Measurements from ENCODE around the gene CFL1. TPM values are rescaled to one million over a fixed set of nuclear protein-coding genes. Genes with fewer than 3 reads are reported as not detected.
A peak's percentile ranks its signal among the peaks of the same experiment; 100 is the strongest.

Gene CFL1
- total and polyA plus RNA-seq, 2 of the 4 experiments (the other 2 are of a cell fraction): 960 to 2,231 TPM

DNA sequence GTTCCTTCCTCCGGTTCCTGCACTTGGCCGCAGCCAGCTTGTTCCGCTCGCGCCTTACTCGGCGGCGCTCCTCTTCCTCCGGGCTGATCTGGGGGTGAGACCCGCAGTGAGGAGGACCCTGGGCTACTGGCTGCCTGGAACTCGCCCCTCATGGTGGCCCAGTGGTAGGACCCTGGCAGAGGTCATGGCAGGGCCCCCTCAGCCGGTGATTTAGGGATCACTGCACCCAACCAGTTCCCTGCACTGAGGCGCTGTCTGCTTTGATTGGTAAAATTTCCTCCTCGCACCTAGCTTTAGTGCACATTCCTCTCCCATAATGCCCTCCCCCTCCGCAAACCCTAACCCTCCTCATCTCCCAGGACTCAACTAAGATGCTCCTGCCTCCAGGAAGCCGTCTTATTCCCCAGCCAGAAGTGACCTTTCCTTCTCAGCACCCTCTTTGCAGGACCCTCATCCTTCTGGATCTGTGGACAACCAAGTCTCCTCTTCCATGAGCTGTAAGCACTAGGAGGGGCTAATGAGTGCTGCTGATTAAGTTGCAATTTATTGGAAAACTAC, 36.1 kb upstream of the CFL1 start (continued):
- peak; percentile 27; the same call in 1 of the 2 replicates for TF ChIP-seq MAZ (IDR thresholded peaks at IDR 0.05; ENCODE audit: borderline replicate concordance, low read depth, low read length)

DNA sequence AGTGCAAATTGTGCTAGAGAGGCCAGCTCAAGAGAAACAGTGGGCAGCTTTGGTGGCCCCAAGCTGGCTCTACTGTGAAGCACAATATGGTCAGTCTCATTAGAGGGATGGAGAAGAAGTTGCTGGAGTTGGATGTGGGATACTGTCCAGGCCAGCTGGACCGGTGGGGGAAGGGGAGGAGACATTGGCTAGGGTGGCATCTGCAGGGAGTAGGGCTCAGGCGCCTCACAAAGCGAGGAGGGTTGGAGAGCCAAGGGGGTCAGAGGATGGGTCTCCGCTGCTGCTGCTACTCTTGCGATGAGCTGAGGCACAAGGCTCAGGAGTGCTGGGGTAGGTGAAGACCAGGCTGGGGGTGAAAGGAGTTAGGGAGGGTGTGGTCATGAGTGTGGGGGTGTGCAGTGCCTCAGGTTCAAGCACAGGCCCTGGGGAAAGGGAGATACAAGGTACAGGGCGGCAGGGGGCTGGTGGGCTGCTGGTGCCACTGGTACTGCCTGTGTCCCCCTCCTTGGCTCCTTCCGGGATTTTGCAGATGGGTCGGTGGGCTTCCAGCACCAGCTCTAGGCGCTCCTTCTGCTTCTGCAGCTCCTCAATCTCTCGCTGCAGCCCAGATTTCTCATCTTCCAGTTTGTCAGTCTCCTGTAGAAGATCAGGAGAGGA, 34.8 kb upstream of the CFL1 start:
- POLR2A ChIA-PET (ENCODE audit: unreplicated experiment): interaction anchor here (1.6 kb wide), 1 partner anchor 9 kb away, joined by 6 read pairs; no protein-coding TSS in a partner anchor
- CTCF ChIA-PET: no interaction called here

More for the DNA sequence above, 34.8 kb upstream of the CFL1 start:
- no peak overlapping the region for H3K4me3 ChIP-seq (ENCODE audit: insufficient read depth, low read depth, low read length)
- H3K14ac ChIP-seq (replicated peaks; ENCODE audit: low read depth, low read length): 0 out of 2 replicates have a peak overlapping the region, but pooled peaks have one; percentile 11
- peak overlapping the region; percentile 84 for H3K4me2 ChIP-seq (ENCODE audit: low read depth, low read length)
- dilution Hi-C loops (cut with HindIII; ENCODE audit: low sequenced_read_pairs, unreplicated experiment) (no loop called here), intact Hi-C loops (cut with micrococcal nuclease) (no loop called here), in situ Hi-C loops (cut with MboI; ENCODE audit: low sequenced_read_pairs) (loop anchor here (5.0 kb wide), 1 partner anchor 70 kb away; the partner anchor contains the start of gene SART1)
- H3K23ac ChIP-seq (ENCODE audit: low read depth, low read length): peak overlapping the region; percentile 38; the same call in 1 of the 2 replicates
- peaks cover 40% of the 10 kb centered on the region for H3K4me1 ChIP-seq (ENCODE audit: control insufficient read depth, insufficient read depth, low read length)
- H4K20me1 ChIP-seq (ENCODE audit: insufficient read depth, low read length): peaks cover 77% of the 10 kb centered on the region
- DNase-seq (no peak), ATAC-seq (ENCODE audit: low read depth) (no peak)
- TF ChIP-seq POLR2A (IDR thresholded peaks at IDR 0.05; ENCODE audit: low read depth, low read length) (peak; percentile 3; the same call in 1 of the 2 replicates), RCOR1 (IDR thresholded peaks at IDR 0.05; ENCODE audit: insufficient replicate concordance, low read length) (no peak), RFX5 (IDR thresholded peaks at IDR 0.05; ENCODE audit: low read depth, low read length) (no peak)
- H3K36me3 ChIP-seq (ENCODE audit: control insufficient read depth, insufficient read depth, low read length): peaks cover 43% of the 10 kb centered on the region
- no peak overlapping the region for H2BK120ac ChIP-seq (ENCODE audit: low read depth, low read length)
- no peaks in the 10 kb centered on the region for H3K27me3 ChIP-seq (ENCODE audit: control insufficient read depth, insufficient read depth, low read length)
- H3K56ac ChIP-seq (ENCODE audit: extremely low read depth, insufficient read depth, low read length): no peak overlapping the region
- no peaks in the 10 kb centered on the region for H3K9me3 ChIP-seq (ENCODE audit: control insufficient read depth, insufficient read depth, low read length)
- WGBS, 2 experiments (ENCODE audit: extremely low coverage in 2 of 2, insufficient read length in 1 of 2): 40% methylated on average over 2 of the region's 10 CpGs; no CpG with 5 or more reads in 1 of the 2 experiments
- H3K4ac ChIP-seq (ENCODE audit: low read depth, low read length): 0 out of 2 replicates have a peak overlapping the region, but pooled peaks have one; percentile 2
- H4K8ac ChIP-seq (ENCODE audit: low read depth in 2 of 2, low read length in 2 of 2): no peak overlapping the region
- BruUV-seq (replicated peaks): TSS peak; percentile 12
- no peak overlapping the region for H2AK5ac ChIP-seq (ENCODE audit: low read depth, low read length)
- H2BK20ac ChIP-seq (ENCODE audit: low read depth, low read length): no peak overlapping the region
- no peak overlapping the region for H2AK9ac ChIP-seq (replicated peaks; ENCODE audit: low read depth, low read length, poor library complexity)
- peak overlapping the region; percentile 25 for H2BK5ac ChIP-seq (ENCODE audit: low read depth, low read length, poor library complexity, severe bottlenecking)
- H3K9ac ChIP-seq (ENCODE audit: low read depth, low read length): peak overlapping the region; percentile 88; the same call in 1 of the 2 replicates
- no peak overlapping the region for H4K91ac ChIP-seq (ENCODE audit: insufficient read depth, low read depth, low read length)
- H3K9me1 ChIP-seq (ENCODE audit: insufficient read depth, low read length): 0 out of 2 replicates have a peak, but pooled peaks cover 4% of the 10 kb centered on the region
- no peak overlapping the region for H2BK15ac ChIP-seq (ENCODE audit: low read depth, low read length)
- no peak overlapping the region for H3K18ac ChIP-seq (ENCODE audit: low read depth, low read length)
- peak overlapping the region; percentile 93 for H3K27ac ChIP-seq (ENCODE audit: insufficient read depth, low read length)
- no peak overlapping the region for H2AFZ ChIP-seq (replicated peaks; ENCODE audit: low read length, poor library complexity)
- H3K79me1 ChIP-seq (ENCODE audit: low read depth in 1 of 2, low read length in 2 of 2): peaks cover 0 to 28% of the 10 kb centered on the region in 2 experiments; a peak in 3 of 4 replicates
- no peak overlapping the region for H4K5ac ChIP-seq (ENCODE audit: low read depth, low read length)
